Measurements from ENCODE around the gene SND1.

SND1 gene

GRCh38 chr7:127652333-127653248 lies 597 bp downstream of the SND1 start:
- no peaks in the 10 kb centered on the region for H3K9me3 ChIP-seq (ENCODE audit: control insufficient read depth in 1 of 2, low read length in 2 of 2)
- peaks cover 24 to 28% of the 10 kb centered on the region in 2 donors for H3K4me1 ChIP-seq (ENCODE audit: control insufficient read depth in 1 of 2, insufficient read depth in 2 of 2, low read length in 2 of 2)
- H3K9ac ChIP-seq (ENCODE audit: low read depth in 1 of 2, low read length in 2 of 2), result peak overlapping the region; percentile 70 to 86
- H3K36me3 ChIP-seq (ENCODE audit: control insufficient read depth in 1 of 2, insufficient read depth in 2 of 2, low read length in 2 of 2), result peaks cover 0 to 11% of the 10 kb centered on the region in 2 donors
- H3K27ac ChIP-seq (ENCODE audit: low read depth, low read length), result peak overlapping the region; percentile 61
- H3K4me3 ChIP-seq (ENCODE audit: low read depth in 1 of 2, low read length in 2 of 2), result peak overlapping the region; percentile 82 to 94
- no peaks in the 10 kb centered on the region for H3K27me3 ChIP-seq (ENCODE audit: control insufficient read depth in 1 of 2, insufficient read depth in 2 of 2, low read length in 2 of 2)

GRCh38 chr7:127653396-127653795 lies 1.4 kb downstream of the SND1 start:
- no peaks in the 10 kb centered on the region for H3K27me3 ChIP-seq (ENCODE audit: control insufficient read depth in 1 of 2, insufficient read depth in 2 of 2, low read length in 2 of 2)
- no peak overlapping the region for H3K27ac ChIP-seq (ENCODE audit: low read depth, low read length)
- peaks cover 0 to 15% of the 10 kb centered on the region in 2 donors for H3K36me3 ChIP-seq (ENCODE audit: control insufficient read depth in 1 of 2, insufficient read depth in 2 of 2, low read length in 2 of 2)
- H3K9me3 ChIP-seq (ENCODE audit: control insufficient read depth in 1 of 2, low read length in 2 of 2), result no peaks in the 10 kb centered on the region
- peak overlapping the region; percentile 13 to 86 for H3K9ac ChIP-seq (ENCODE audit: low read depth in 1 of 2, low read length in 2 of 2)
- H3K4me1 ChIP-seq (ENCODE audit: control insufficient read depth in 1 of 2, insufficient read depth in 2 of 2, low read length in 2 of 2), result peaks cover 24 to 28% of the 10 kb centered on the region in 2 donors
- H3K4me3 ChIP-seq (ENCODE audit: low read depth in 1 of 2, low read length in 2 of 2), result peak overlapping the region; percentile 82 to 94

DNA sequence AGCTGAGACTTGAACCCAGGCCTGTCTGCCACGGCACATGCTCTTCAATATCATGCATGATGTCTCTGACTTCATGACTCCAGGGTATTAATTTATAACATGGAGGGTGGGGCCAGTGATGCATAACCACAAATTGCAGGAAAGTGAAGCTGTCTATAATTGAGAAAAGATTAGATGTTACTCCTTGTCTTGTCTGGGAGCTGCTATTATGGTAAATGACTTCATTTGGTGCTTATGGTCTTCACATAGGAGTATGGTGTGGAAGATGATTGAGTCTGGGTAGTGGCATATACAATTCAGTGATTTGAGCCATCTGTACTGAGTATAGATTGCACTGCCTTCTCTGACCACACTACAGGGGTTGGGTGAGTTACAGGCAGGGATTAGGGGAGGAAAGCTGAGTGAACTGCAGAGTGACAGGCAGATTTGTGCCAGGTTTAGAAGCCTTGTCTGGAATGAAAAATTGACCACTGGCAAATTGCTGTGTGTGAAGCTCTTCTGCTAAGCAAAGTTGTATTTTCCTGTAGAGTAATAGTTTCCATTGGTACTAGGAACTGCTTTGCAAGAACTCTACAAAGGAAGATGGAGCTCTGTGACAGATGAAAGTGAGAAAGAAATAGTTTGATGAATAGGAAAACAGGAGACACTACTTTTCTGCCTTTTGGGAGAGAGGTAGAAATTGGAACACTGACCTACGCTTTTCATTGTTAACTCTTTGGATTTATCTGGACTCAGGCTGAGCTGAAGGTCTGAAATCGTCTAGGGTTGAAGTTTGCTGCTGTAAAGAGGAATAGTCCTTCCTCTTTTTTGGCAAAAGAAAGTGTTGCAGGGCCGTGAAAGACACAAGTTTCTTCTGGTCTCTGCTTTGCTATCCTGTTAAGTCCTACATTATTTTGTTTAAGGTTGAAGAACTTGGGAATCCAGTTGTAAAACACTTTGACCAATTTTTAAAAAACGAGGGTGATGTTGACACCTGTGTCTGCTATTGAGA lies 2.7 kb downstream of the SND1 start:
- H3K9ac ChIP-seq (ENCODE audit: low read depth in 1 of 2, low read length in 2 of 2), result no peak overlapping the region
- H3K9me3 ChIP-seq (ENCODE audit: control insufficient read depth in 1 of 2, low read length in 2 of 2), result no peaks in the 10 kb centered on the region
- peaks cover 24 to 28% of the 10 kb centered on the region in 2 donors for H3K4me1 ChIP-seq (ENCODE audit: control insufficient read depth in 1 of 2, insufficient read depth in 2 of 2, low read length in 2 of 2)
- H3K27ac ChIP-seq (ENCODE audit: low read depth, low read length), result no peak overlapping the region
- peak overlapping the region; percentile 11 to 94 for H3K4me3 ChIP-seq (ENCODE audit: low read depth in 1 of 2, low read length in 2 of 2)
- peaks cover 0 to 18% of the 10 kb centered on the region in 2 donors for H3K36me3 ChIP-seq (ENCODE audit: control insufficient read depth in 1 of 2, insufficient read depth in 2 of 2, low read length in 2 of 2)
- no peaks in the 10 kb centered on the region for H3K27me3 ChIP-seq (ENCODE audit: control insufficient read depth in 1 of 2, insufficient read depth in 2 of 2, low read length in 2 of 2)

DNA sequence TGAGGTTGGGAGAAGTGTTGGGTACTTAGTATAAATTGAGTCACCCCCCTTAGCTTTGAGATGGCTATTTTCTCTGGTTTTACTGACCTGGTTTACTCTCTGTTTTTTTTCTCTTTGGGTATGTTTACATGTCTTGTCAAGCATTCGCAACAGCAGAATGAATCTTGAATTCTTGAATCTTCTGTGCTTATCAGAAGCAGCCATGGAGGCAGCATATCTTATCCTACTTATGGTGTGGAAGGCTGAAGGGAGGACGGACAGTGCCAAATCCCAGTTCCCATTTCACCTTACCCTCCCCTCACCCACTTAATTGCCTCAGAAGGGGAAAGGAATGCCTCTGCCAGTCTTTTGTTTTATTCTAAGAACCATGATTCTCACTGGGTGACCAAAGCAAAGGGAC lies 3.7 kb downstream of the SND1 start:
- H3K27me3 ChIP-seq (ENCODE audit: control insufficient read depth in 1 of 2, insufficient read depth in 2 of 2, low read length in 2 of 2), result no peaks in the 10 kb centered on the region
- peaks cover 23 to 31% of the 10 kb centered on the region in 2 donors for H3K4me1 ChIP-seq (ENCODE audit: control insufficient read depth in 1 of 2, insufficient read depth in 2 of 2, low read length in 2 of 2)
- H3K36me3 ChIP-seq (ENCODE audit: control insufficient read depth in 1 of 2, insufficient read depth in 2 of 2, low read length in 2 of 2), result peaks cover 0 to 21% of the 10 kb centered on the region in 2 donors
- H3K9me3 ChIP-seq (ENCODE audit: control insufficient read depth in 1 of 2, low read length in 2 of 2), result no peaks in the 10 kb centered on the region
- no peak overlapping the region for H3K27ac ChIP-seq (ENCODE audit: low read depth, low read length)
- no peak overlapping the region for H3K4me3 ChIP-seq (ENCODE audit: low read depth in 1 of 2, low read length in 2 of 2)
- no peak overlapping the region for H3K9ac ChIP-seq (ENCODE audit: low read depth in 1 of 2, low read length in 2 of 2)

DNA sequence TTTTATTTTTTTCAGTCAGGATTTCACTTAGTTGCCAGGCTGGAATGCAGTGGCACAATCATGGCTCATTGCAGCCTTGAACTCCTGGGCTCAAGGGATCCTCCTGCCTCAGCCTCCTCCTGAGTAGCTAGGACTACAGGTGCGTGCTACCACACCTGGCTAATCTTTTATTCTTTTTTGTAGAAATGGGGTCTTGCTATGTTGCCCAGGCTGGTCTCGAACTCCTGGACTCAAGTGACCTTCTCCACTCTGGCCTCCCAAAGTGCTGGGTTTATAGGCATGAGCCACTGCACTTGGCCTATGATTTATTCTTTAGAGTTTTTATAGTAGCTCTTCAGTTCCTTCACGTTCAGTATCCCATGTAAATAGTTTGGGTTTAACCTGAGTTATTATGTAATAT lies 5.5 kb downstream of the SND1 start:
- Histone ChIP-seq H3K27me3 (ENCODE audit: control insufficient read depth in 1 of 2, insufficient read depth in 2 of 2, low read length in 2 of 2) (no peaks in the 10 kb centered on the region), H3K4me3 (ENCODE audit: low read depth in 1 of 2, low read length in 2 of 2) (no peak overlapping the region), H3K27ac (ENCODE audit: low read depth, low read length) (no peak overlapping the region), H3K9ac (ENCODE audit: low read depth in 1 of 2, low read length in 2 of 2) (no peak overlapping the region), H3K36me3 (ENCODE audit: control insufficient read depth in 1 of 2, insufficient read depth in 2 of 2, low read length in 2 of 2) (peaks cover 0 to 27% of the 10 kb centered on the region in 2 donors), H3K4me1 (ENCODE audit: control insufficient read depth in 1 of 2, insufficient read depth in 2 of 2, low read length in 2 of 2) (peaks cover 17 to 27% of the 10 kb centered on the region in 2 donors), H3K9me3 (ENCODE audit: control insufficient read depth in 1 of 2, low read length in 2 of 2) (no peaks in the 10 kb centered on the region)

DNA sequence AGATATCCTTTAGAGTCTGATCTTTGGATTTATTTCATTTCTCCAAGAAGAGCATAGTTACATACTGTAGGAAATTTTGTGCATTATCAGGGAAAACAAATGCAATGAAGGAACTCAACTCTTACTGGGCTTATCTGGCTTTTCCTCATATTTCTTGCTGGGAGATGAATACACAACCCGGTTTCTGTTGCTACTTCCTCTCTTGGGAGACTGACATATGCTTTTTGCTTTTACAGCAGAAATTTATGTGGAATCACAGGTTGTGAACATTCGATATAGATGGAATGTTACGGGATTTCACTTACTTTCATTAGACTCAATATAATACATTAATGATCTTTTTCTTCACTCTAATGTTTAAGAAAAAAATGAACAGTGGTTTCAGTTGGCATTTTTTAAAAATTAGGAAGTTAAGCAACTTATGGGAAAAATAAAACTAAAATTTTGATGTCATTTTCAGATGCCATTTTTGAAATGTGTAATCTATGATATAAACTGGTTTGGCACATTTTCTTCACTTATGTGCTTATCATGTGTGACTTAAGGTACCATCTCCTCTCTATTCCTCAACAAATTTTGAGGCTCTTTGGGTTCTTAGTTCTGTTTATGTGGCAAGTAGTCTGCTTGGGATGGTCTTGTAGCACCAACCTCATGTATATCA lies 7.1 kb downstream of the SND1 start:
- no peak overlapping the region for H3K27ac ChIP-seq (ENCODE audit: low read depth, low read length)
- H3K4me1 ChIP-seq (ENCODE audit: control insufficient read depth in 1 of 2, insufficient read depth in 2 of 2, low read length in 2 of 2), result peaks cover 5 to 13% of the 10 kb centered on the region in 2 donors
- no peaks in the 10 kb centered on the region for H3K9me3 ChIP-seq (ENCODE audit: control insufficient read depth in 1 of 2, low read length in 2 of 2)
- H3K36me3 ChIP-seq (ENCODE audit: control insufficient read depth in 1 of 2, insufficient read depth in 2 of 2, low read length in 2 of 2), result peaks cover 0 to 27% of the 10 kb centered on the region in 2 donors
- no peak overlapping the region for H3K9ac ChIP-seq (ENCODE audit: low read depth in 1 of 2, low read length in 2 of 2)
- H3K4me3 ChIP-seq (ENCODE audit: low read depth in 1 of 2, low read length in 2 of 2), result no peak overlapping the region
- no peaks in the 10 kb centered on the region for H3K27me3 ChIP-seq (ENCODE audit: control insufficient read depth in 1 of 2, insufficient read depth in 2 of 2, low read length in 2 of 2)

- Histone ChIP-seq H3K27ac (ENCODE audit: low read depth, low read length) (no peak overlapping the region), H3K4me3 (ENCODE audit: low read depth in 1 of 2, low read length in 2 of 2) (no peak overlapping the region), H3K4me1 (ENCODE audit: control insufficient read depth in 1 of 2, insufficient read depth in 2 of 2, low read length in 2 of 2) (peaks cover 8 to 20% of the 10 kb centered on the region in 2 donors), H3K36me3 (ENCODE audit: control insufficient read depth in 1 of 2, insufficient read depth in 2 of 2, low read length in 2 of 2) (peaks cover 2 to 6% of the 10 kb centered on the region in 2 donors), H3K9me3 (ENCODE audit: control insufficient read depth in 1 of 2, low read length in 2 of 2) (no peaks in the 10 kb centered on the region), H3K9ac (ENCODE audit: low read depth in 1 of 2, low read length in 2 of 2) (no peak overlapping the region), H3K27me3 (ENCODE audit: control insufficient read depth in 1 of 2, insufficient read depth in 2 of 2, low read length in 2 of 2) (no peaks in the 10 kb centered on the region)
Observed at GRCh38 chr7:127665922-127666321, 13.9 kb downstream of the SND1 start.

- H3K9me3 ChIP-seq (ENCODE audit: control insufficient read depth in 1 of 2, low read length in 2 of 2), result no peaks in the 10 kb centered on the region
- H3K27me3 ChIP-seq (ENCODE audit: control insufficient read depth in 1 of 2, insufficient read depth in 2 of 2, low read length in 2 of 2), result no peaks in the 10 kb centered on the region
- no peak overlapping the region for H3K4me3 ChIP-seq (ENCODE audit: low read depth in 1 of 2, low read length in 2 of 2)
- no peak overlapping the region for H3K27ac ChIP-seq (ENCODE audit: low read depth, low read length)
- H3K4me1 ChIP-seq (ENCODE audit: control insufficient read depth in 1 of 2, insufficient read depth in 2 of 2, low read length in 2 of 2), result peaks cover 8 to 20% of the 10 kb centered on the region in 2 donors
- peaks cover 2 to 7% of the 10 kb centered on the region in 2 donors for H3K36me3 ChIP-seq (ENCODE audit: control insufficient read depth in 1 of 2, insufficient read depth in 2 of 2, low read length in 2 of 2)
- H3K9ac ChIP-seq (ENCODE audit: low read depth in 1 of 2, low read length in 2 of 2), result no peak overlapping the region
Observed at GRCh38 chr7:127666602-127667001, 14.6 kb downstream of the SND1 start.

DNA sequence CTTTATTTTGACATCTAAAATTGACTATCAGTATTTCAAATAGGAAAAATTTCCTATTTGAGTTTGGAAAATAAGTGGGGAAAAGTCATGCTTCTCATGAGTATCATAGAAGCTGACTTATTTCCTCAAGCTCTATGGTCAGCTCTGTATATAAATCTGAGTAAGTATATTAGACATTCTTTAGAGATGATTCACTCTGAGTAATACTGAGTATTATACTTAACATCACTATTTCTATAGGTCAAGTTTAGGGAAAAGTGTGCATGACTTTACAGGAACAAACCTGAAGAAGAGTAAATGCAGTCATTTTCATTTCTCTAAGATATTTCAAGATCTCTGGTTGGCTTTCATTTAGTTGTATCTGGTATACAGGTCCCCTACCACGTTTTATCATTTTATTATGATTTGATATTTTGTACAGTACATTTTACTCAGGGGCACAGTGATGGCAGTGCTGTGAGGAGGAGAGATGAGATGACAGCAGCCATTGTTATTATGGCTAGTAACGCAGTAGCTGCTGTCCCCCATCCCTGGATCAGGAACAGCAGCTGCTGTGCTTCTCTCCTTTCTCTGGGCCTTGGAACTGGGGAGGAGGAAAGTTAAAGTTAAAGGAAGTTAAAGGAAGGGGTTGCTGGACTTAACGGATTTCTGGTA lies 15.2 kb downstream of the SND1 start:
- H3K9me3 ChIP-seq (ENCODE audit: control insufficient read depth in 1 of 2, low read length in 2 of 2), result no peaks in the 10 kb centered on the region
- no peak overlapping the region for H3K9ac ChIP-seq (ENCODE audit: low read depth in 1 of 2, low read length in 2 of 2)
- H3K4me1 ChIP-seq (ENCODE audit: control insufficient read depth in 1 of 2, insufficient read depth in 2 of 2, low read length in 2 of 2), result peaks cover 8 to 20% of the 10 kb centered on the region in 2 donors
- H3K27ac ChIP-seq (ENCODE audit: low read depth, low read length), result no peak overlapping the region
- no peak overlapping the region for H3K4me3 ChIP-seq (ENCODE audit: low read depth in 1 of 2, low read length in 2 of 2)
- H3K27me3 ChIP-seq (ENCODE audit: control insufficient read depth in 1 of 2, insufficient read depth in 2 of 2, low read length in 2 of 2), result no peaks in the 10 kb centered on the region
- peaks cover 2 to 9% of the 10 kb centered on the region in 2 donors for H3K36me3 ChIP-seq (ENCODE audit: control insufficient read depth in 1 of 2, insufficient read depth in 2 of 2, low read length in 2 of 2)

Measured in duodenal mucosa (tissue), 2 donors.